Measurements from ENCODE around the gene SPRR2A. TPM values are rescaled to one million over a fixed set of nuclear protein-coding genes. Genes with fewer than 3 reads are reported as not detected.

SPRR2A gene
- total and polyA plus RNA-seq, 2 of the 8 experiments (the other 6 are each of a cell fraction or from before 2014, with no cell fraction given): not detected

DNA sequence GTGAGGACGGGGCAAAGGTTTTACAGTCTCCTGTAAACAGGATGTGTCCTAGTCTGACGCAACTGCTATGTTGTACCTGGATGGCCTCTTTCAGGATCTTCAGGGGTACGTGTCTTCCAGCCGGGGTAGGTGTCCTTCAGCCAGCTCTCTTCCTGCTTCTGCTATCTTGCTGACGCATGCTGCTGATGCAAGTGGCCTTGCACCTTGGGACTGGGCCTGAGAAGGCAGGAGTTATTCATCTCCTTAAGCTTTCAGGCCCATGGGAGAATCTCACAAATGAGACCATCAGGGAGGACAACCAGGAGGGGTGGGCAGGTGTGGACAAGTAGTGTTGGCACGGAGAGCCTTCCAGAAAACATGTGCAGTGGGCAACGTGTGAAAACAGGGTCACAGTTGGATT lies 34.2 kb downstream of the SPRR2A start:
- H3K18ac ChIP-seq (ENCODE audit: extremely low read depth, low read length): no peak overlapping the region
- H3K23me2 ChIP-seq (ENCODE audit: low read depth, low read length): no peaks in the 10 kb centered on the region
- no peak overlapping the region for H2AK5ac ChIP-seq (ENCODE audit: low read depth, low read length)
- no peak overlapping the region for H4K91ac ChIP-seq (replicated peaks; ENCODE audit: insufficient read length, low read length)
- no peak overlapping the region for H3K4ac ChIP-seq (replicated peaks; ENCODE audit: insufficient read length, low read depth, low read length)
- no peak overlapping the region for H3K56ac ChIP-seq (replicated peaks; ENCODE audit: insufficient read length, low read depth, low read length)
- H2BK120ac ChIP-seq (replicated peaks; ENCODE audit: low read depth, low read length): no peak overlapping the region
- H2BK20ac ChIP-seq (ENCODE audit: low read length): no peak overlapping the region
- no peak overlapping the region for H2BK5ac ChIP-seq (ENCODE audit: low read depth, low read length)
- H3K9ac ChIP-seq (replicated peaks in 1 of 4; ENCODE audit: extremely low read depth in 1 of 4, low read depth in 3 of 4, low read length in 3 of 4): no peak overlapping the region
- FAIRE-seq (no peak), DNase-seq (ENCODE audit: low read depth in 1 of 2, low spot score in 2 of 2) (no peak)
- no peak overlapping the region for H4K8ac ChIP-seq (ENCODE audit: extremely low read depth, insufficient read depth, low read length)
- no peak overlapping the region for H4K5ac ChIP-seq (ENCODE audit: insufficient read length, low read depth, low read length)
- ChIA-PET POLR2A (ENCODE audit: partially characterized antibody) (no interaction called here), CTCF (ENCODE audit: partially characterized antibody) (no interaction called here)
- 90% methylated on average over 7 of the region's 7 CpGs; no CpG with 5 or more reads in 1 of the 2 experiments for WGBS, 2 experiments (ENCODE audit: extremely low coverage in 1 of 2, insufficient coverage in 1 of 2, insufficient read length in 1 of 2, insufficient replicate concordance in 2 of 2, low coverage in 1 of 2, low lambda C conversion rate in 2 of 2, missing lambda C conversion rate in 1 of 2)
- H2BK15ac ChIP-seq (ENCODE audit: low read length): peak overlapping the region; percentile 16; the same call in 1 of the 2 replicates
- no peaks in the 10 kb centered on the region for H3K9me3 ChIP-seq (ENCODE audit: insufficient read depth in 2 of 2, low read depth in 1 of 2, low read length in 1 of 2)
- H3K23ac ChIP-seq (ENCODE audit: insufficient read length): no peak overlapping the region
- H3K79me2 ChIP-seq (ENCODE audit: control insufficient read depth in 1 of 2, insufficient read depth in 2 of 2, low read length in 2 of 2): no peaks in the 10 kb centered on the region
- no peak overlapping the region for H3K4me2 ChIP-seq (ENCODE audit: insufficient read depth in 1 of 2, low read depth in 2 of 2, low read length in 2 of 2)
- peaks cover 0 to 5% (median under 1%) of the 10 kb centered on the region in 4 experiments; a peak in 1 of 7 replicates for H3K4me1 ChIP-seq (replicated peaks in 1 of 4; ENCODE audit: control insufficient read depth in 3 of 4, insufficient read depth in 4 of 4, low read length in 3 of 4)
- no peaks in the 10 kb centered on the region; a peak in 1 of 7 replicates for H3K27me3 ChIP-seq (replicated peaks in 1 of 4; ENCODE audit: control insufficient read depth in 3 of 4, extremely low read depth in 1 of 4, insufficient read depth in 3 of 4, low read length in 3 of 4)
- H3K79me1 ChIP-seq (ENCODE audit: low read depth, low read length): no peaks in the 10 kb centered on the region
- H2BK12ac ChIP-seq (ENCODE audit: low read depth, low read length): no peak overlapping the region
- no peaks in the 10 kb centered on the region for H4K20me1 ChIP-seq (replicated peaks in 1 of 2; ENCODE audit: control insufficient read depth in 1 of 2, insufficient read depth in 2 of 2, low read length in 2 of 2)
- H3K14ac ChIP-seq (ENCODE audit: insufficient read length): no peak overlapping the region
- no peaks in the 10 kb centered on the region for H3K36me3 ChIP-seq (ENCODE audit: control insufficient read depth in 2 of 4, insufficient read depth in 4 of 4, low read length in 3 of 4)
- H3K27ac ChIP-seq (ENCODE audit: low read depth, low read length): no peak overlapping the region
- no peak overlapping the region for H3K4me3 ChIP-seq (ENCODE audit: extremely low read depth in 1 of 4, insufficient read depth in 2 of 4, low read depth in 3 of 4, low read length in 4 of 4)
- H2AFZ ChIP-seq (ENCODE audit: low read length): 0 out of 2 replicates have a peak overlapping the region, but pooled peaks have one; percentile 33
- TF ChIP-seq FOSL1 (IDR thresholded peaks at IDR 0.05; ENCODE audit: insufficient read depth, low read depth, low read length) (no peak), SUZ12 (IDR thresholded peaks at IDR 0.05; ENCODE audit: low read length) (no peak), RNF2 (IDR thresholded peaks at IDR 0.05; ENCODE audit: borderline replicate concordance, low read depth, low read length, missing control alignments, poor library complexity, severe bottlenecking) (no peak), SP4 (IDR thresholded peaks at IDR 0.05; ENCODE audit: low read length) (no peak), BRCA1 (IDR thresholded peaks at IDR 0.05; ENCODE audit: low read depth, low read length) (no peak), CBX5 (IDR thresholded peaks at IDR 0.05; ENCODE audit: low read depth, low read length) (no peak), BACH1 (IDR thresholded peaks at IDR 0.05; ENCODE audit: low read length) (no peak), EZH2 (IDR thresholded peaks at IDR 0.05; ENCODE audit: low read depth, low read length, severe bottlenecking) (no peak), HDAC6 (IDR thresholded peaks at IDR 0.05; ENCODE audit: low read depth, low read length) (no peak)

Data from H1 (cell line).